ENCODE results near the gene TMPRSS6.

GRCh38 chr22:37070744-37071143 is 38.8 kb downstream of the TMPRSS6 start:
- no peak for TF ChIP-seq EZH2phosphoT487 (conservative IDR thresholded peaks at IDR 0.05; ENCODE audit: low read length)
- TF ChIP-seq CTCF (IDR thresholded peaks at IDR 0.05; ENCODE audit: insufficient read depth, low read length, poor library complexity, severe bottlenecking) = no peak

All from SU-DHL-6 (cell line).